Measurements from ENCODE around the gene MBL2.

DNA sequence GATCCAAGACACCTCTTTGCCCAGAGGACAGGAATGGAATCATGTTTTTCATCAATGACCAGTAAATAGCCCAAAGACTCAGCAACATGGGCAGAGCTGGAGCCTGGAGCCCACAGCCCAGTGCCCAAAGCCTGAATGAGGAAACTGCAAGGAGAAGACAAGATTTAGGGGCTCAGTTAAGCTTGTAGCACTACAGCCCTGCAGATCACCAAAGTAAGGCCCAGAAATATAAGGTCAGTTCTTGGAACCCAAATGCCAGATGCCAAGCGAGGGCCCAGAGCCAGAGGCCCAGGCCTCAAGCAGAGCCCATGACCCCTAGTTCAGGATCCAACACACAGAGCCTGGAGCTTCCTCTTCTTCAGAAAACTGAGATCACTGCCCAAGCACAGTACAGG lies 32.4 kb downstream of the MBL2 start:
- TF ChIP-seq, protein P1, sequence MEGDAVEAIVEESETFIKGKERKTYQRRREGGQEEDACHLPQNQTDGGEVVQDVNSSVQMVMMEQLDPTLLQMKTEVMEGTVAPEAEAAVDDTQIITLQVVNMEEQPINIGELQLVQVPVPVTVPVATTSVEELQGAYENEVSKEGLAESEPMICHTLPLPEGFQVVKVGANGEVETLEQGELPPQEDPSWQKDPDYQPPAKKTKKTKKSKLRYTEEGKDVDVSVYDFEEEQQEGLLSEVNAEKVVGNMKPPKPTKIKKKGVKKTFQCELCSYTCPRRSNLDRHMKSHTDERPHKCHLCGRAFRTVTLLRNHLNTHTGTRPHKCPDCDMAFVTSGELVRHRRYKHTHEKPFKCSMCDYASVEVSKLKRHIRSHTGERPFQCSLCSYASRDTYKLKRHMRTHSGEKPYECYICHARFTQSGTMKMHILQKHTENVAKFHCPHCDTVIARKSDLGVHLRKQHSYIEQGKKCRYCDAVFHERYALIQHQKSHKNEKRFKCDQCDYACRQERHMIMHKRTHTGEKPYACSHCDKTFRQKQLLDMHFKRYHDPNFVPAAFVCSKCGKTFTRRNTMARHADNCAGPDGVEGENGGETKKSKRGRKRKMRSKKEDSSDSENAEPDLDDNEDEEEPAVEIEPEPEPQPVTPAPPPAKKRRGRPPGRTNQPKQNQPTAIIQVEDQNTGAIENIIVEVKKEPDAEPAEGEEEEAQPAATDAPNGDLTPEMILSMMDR (IDR thresholded peaks at IDR 0.05; ENCODE audit: low read length): no peak
- no peak for TF ChIP-seq EZH2 (IDR thresholded peaks at IDR 0.05; ENCODE audit: borderline replicate concordance, low read length)
